GM06990 (cell line): ENCODE measurements around the gene NLRC3.

Experiments used
- DNase-seq: peaks from one replicate; pipeline ENCODE4 v3.0.0-alpha.2; 2011; ENCODE audit not compliant: insufficient read length; ENCODE audit errors: extremely low read depth
- H3K27me3 ChIP-seq: replicated peaks from 2 replicates; pipeline ENCODE4 v1.6.0; 2011; ENCODE audit warnings: low read length; ENCODE audit not compliant: control insufficient read depth, insufficient read depth
- H3K36me3 ChIP-seq: 2 replicates; pipeline ENCODE4 v1.5.1; 2011; ENCODE audit warnings: low read length; ENCODE audit not compliant: control insufficient read depth, insufficient read depth
- H3K4me3 ChIP-seq: replicated peaks from 2 replicates; pipeline ENCODE4 v1.5.1; 2011; ENCODE audit warnings: low read depth, mild to moderate bottlenecking, control low read depth, low read length
- CTCF ChIP-seq: IDR thresholded peaks from 2 replicates; pipeline ENCODE4 v1.5.1; 2011; ENCODE audit warnings: low read length, control low read depth, mild to moderate bottlenecking, inconsistent platforms; ENCODE audit not compliant: insufficient read depth, poor library complexity, severe bottlenecking

The NLRC3 gene

DNA sequence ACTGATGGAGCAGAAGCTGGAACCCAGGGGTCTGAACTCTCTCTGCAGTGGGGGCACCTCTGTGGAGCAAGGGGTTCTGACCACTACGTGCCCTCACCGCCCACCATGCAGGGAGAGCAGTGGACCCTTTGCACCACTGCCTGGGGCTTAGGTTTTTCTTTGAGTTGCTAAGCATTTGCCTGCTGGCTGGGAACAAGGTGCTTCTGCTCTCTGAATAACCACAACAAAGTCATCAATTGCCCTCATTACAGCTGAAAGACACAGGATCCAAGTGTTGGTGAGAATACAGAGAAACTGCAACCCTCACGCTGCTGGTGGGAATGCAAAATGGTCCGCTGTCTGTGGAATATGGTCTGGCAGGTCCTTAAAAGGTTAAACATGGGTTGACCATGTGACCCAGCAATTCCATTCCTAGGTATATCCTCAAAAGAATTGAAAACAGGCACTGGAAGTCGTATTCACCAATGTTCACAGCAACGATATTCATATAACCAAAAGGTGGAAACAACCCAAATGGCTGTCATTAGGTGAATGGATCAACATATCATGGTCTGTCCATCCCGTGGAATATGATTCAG is 22.8 kb downstream of the NLRC3 start:
- H3K36me3 ChIP-seq = peaks cover 23% of the 10 kb centered on the region
- H3K4me3 ChIP-seq = no peak overlapping the region

DNA sequence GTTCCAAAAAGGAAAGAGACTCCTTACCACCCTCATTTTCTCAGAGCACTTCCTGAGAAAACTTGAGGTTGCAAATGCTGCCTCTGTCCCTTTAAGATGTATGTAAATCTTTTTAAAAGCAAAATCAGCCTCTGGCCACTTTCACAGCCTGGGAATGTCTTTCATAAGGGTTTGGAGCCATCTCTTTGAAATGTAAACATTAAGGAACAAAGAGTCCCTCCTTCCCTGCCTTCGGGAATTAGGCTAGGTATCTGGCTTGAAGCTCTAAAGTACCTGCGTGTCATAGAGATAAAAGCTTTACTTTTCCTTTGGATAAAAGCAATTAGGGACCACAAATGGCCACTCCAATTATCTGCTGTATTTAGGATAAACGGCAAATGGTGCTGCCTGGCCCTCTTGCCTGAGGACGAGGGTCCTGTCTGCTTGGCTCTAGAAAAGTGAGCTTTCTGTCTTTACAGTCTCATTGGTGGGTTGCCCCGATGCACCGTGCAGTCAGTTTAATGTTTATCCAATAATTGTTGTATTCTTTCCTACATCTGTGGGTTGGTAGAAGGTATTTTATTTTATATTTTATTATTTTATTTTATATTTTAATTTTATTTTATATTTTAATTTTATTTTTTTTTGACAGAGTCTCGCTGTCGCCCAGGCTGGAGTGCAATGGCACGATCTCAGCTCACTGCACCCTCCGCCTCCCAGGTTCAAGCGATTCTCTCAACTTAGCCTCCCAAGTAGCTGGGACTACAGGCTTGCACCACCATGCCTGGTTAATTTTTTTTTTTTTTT is 23.9 kb downstream of the NLRC3 start:
- no peak for DNase-seq
- Histone ChIP-seq H3K36me3 (peaks cover 30% of the 10 kb centered on the region), H3K4me3 (no peak overlapping the region), H3K27me3 (no peaks in the 10 kb centered on the region)
- no peak for TF ChIP-seq CTCF

More for the DNA sequence above, 22.8 kb downstream of the NLRC3 start:
- no peak for DNase-seq
- H3K27me3 ChIP-seq = no peaks in the 10 kb centered on the region
- TF ChIP-seq CTCF = no peak

DNA sequence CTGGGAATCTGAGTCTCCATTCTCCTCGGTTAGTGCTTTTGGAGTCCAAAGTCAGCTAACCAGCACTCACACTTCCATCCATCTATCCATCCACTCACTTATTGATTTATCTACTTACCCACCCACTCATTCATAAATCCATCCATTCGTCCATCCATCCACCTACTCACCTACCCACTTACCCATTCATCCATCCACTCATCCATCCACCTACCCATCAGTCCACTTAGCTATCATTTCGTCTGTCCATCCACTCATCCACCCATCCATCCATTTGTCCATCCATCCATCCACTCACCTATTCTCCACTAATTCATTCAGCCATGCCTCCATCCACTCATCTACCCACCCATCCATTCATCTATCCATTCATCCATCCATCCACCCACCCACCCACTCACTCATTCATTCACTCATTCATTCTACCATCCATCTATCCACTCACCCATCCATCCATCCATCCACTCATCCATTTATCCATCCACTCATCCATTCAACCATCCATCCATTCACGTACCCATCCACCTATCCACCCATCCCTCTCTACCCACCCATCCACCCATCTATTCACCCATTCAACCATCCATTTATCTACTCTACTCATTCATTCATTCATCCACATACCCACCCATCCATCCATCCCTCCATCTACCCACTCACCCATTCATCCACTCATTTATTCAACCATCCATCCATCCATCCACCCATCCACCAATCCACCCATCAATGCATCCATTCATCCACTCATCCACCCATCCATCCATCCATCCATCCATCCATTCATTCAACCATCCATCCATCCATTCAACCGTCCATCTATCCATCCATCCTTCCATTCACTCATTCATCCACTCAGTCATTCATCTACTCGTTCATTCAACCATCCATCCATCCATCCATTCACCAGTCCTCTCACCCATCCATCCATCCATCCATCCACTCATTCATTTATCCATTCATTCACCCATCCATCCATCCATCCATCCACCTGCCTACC is 26.1 kb downstream of the NLRC3 start:
- Histone ChIP-seq H3K36me3 (peaks cover 31% of the 10 kb centered on the region), H3K4me3 (no peak overlapping the region), H3K27me3 (no peaks in the 10 kb centered on the region)
- no peak for DNase-seq
- no peak for TF ChIP-seq CTCF

DNA sequence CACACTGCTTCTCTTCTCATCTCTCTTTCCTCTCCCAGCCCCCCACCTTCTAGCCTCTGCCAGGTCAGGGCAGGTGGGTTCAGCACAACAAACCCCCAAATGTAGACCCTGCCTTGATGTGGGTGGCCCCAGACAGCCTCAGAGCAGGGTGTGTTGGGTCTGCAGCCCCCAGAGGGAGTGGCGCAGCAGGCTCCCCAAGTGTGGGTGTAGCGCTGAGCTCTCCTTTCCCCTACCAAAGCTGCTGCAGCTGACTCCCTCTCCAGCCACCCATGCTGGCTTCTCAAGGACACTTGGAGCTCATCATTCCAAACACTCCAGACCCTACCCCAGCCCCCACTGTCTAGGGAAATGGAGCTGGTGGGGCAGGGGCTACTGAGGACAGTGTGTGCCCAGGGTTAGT is 27.3 kb downstream of the NLRC3 start:
- H3K27me3 ChIP-seq = no peaks in the 10 kb centered on the region
- H3K4me3 ChIP-seq = no peak overlapping the region
- DNase-seq = no peak
- no peak for TF ChIP-seq CTCF
- peaks cover 31% of the 10 kb centered on the region for H3K36me3 ChIP-seq

GRCh38 chr16:3548859-3549258 is 28.3 kb downstream of the NLRC3 start:
- H3K27me3 ChIP-seq = no peaks in the 10 kb centered on the region
- no peak overlapping the region for H3K4me3 ChIP-seq
- no peak for DNase-seq
- peaks cover 26% of the 10 kb centered on the region for H3K36me3 ChIP-seq
- no peak for TF ChIP-seq CTCF
